Measurements from ENCODE around the gene MYLIP.

DNA sequence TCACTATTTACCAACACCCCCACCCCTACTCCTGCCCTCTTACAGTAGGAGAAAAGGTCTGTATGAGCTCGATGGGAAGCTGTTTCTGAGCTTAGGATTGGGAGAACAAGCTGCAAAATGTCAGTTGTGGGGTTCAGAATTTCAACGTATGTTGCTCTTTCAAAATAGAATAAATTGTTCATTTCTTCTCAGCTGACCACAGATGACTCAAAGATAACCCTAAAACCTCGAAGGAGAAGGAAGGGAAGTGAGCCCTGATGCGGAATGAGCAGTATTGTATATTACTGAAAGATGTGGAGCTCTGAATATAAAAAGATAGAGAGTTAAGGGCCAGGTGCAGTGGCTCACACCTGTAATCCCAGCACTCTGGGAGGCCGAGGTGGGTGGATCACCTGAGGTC, 35.9 kb upstream of the MYLIP start:
- TF ChIP-seq CTCF (IDR thresholded peaks at IDR 0.05 in 8 of 11, conservative IDR thresholded peaks at IDR 0.05 in 3 of 11) (no peak), POLR2AphosphoS5 (IDR thresholded peaks at IDR 0.05) (no peak)
